Cardiac muscle cell (in vitro differentiated cells and primary cell): ENCODE measurements around the gene RPL28. TPM values are rescaled to one million over a fixed set of nuclear protein-coding genes. Genes with fewer than 3 reads are reported as not detected.
"Not testable (repeated sequence)": the region's sequence is repeated elsewhere in the genome, so short reads cannot be mapped to it uniquely, and the experiment has no call there.

ENCODE experiments used
- DNase-seq, 2 donors: peaks; one replicate each; pipeline versions ENCODE4 v3.0.0 to v3.0.0-alpha.2; 2010 to 2017; ENCODE audit warnings: low read depth in 1 of 2, low spot score in 1 of 2
- H3K27ac ChIP-seq: fragments of 200-600 bp; sonication (generic); 2 replicates; pipeline ENCODE4 v1.5.1; 2016
- H3K27me3 ChIP-seq: fragments of 200-600 bp; sonication (generic); 2 replicates; pipeline ENCODE4 v1.6.0; 2016; ENCODE audit warnings: control low read depth
- H3K36me3 ChIP-seq: fragments of 200-600 bp; sonication (generic); 2 replicates; pipeline ENCODE4 v1.5.1; 2016; ENCODE audit warnings: control low read depth
- H3K4me1 ChIP-seq: fragments of 200-600 bp; sonication (generic); 2 replicates; pipeline ENCODE4 v1.8.1; 2017; ENCODE audit warnings: low read depth, mild to moderate bottlenecking, mixed run types
- H3K4me3 ChIP-seq: fragments of 200-600 bp; sonication (generic); 2 replicates; pipeline ENCODE4 v1.5.1; 2016; ENCODE audit warnings: mild to moderate bottlenecking
- H3K9me3 ChIP-seq: fragments of 200-600 bp; sonication (generic); 2 replicates; pipeline ENCODE4 v1.5.1; 2017; ENCODE audit warnings: low read depth, mild to moderate bottlenecking, control low read depth
- CTCF ChIP-seq: IDR thresholded peaks from 2 replicates; pipeline ENCODE4 v1.5.1; 2012; ENCODE audit warnings: low read depth, mild to moderate bottlenecking, low read length
- polyA plus RNA-seq: library from polyadenylated mRNA; unstranded; fragments of >200 nt; fragmentation: Nextera tagmentation; extraction: Ambion mirVana; gene quantifications from 2 replicates; pipeline ENCODE4 v1.2.1, GENCODE V29; 2016
- total RNA-seq: library from RNA; depleted of rRNA; stranded (reverse); fragments of >200 nt; gene quantifications from 2 replicates; pipeline ENCODE4 v1.2.3, GENCODE V29; 2016

Gene RPL28
- total and polyA plus RNA-seq, 2 experiments from 2014 or later = 273 to 1,325 TPM

GRCh38 chr19:55392820-55393761, 7.4 kb downstream of the RPL28 start:
- peak in 1 of 2 donors; percentile 31 for DNase-seq
- H3K27ac ChIP-seq = no peak overlapping the region
- H3K4me1 ChIP-seq = no peaks in the 10 kb centered on the region
- H3K27me3 ChIP-seq = no peaks in the 10 kb centered on the region
- H3K4me3 ChIP-seq = no peak overlapping the region
- TF ChIP-seq CTCF = no peak
- peaks cover 18% of the 10 kb centered on the region for H3K36me3 ChIP-seq
- H3K9me3 ChIP-seq = no peaks in the 10 kb centered on the region

- Histone ChIP-seq H3K36me3 (peaks cover 25% of the 10 kb centered on the region), H3K9me3 (no peaks in the 10 kb centered on the region), H3K27ac (no peak overlapping the region), H3K4me1 (no peaks in the 10 kb centered on the region), H3K4me3 (no peak overlapping the region), H3K27me3 (no peaks in the 10 kb centered on the region)
- no peak for TF ChIP-seq CTCF
- DNase-seq = no peak
These were observed 12.6 kb downstream of the RPL28 start for GRCh38 chr19:55398200-55398925.

- Histone ChIP-seq H3K27me3 (no peaks in the 10 kb centered on the region), H3K4me1 (no peaks in the 10 kb centered on the region), H3K4me3 (no peak overlapping the region), H3K9me3 (no peaks in the 10 kb centered on the region), H3K27ac (peak overlapping the region; percentile 7), H3K36me3 (peaks cover 32% of the 10 kb centered on the region)
- TF ChIP-seq CTCF = no peak
- no peak for DNase-seq
These were observed 14.8 kb downstream of the RPL28 start for GRCh38 chr19:55400281-55401087.

GRCh38 chr19:55401390-55401789, 15.7 kb downstream of the RPL28 start:
- not testable (repeated sequence) for DNase-seq, H3K27me3 ChIP-seq, H3K4me1 ChIP-seq, H3K4me3 ChIP-seq, H3K27ac ChIP-seq, H3K9me3 ChIP-seq
- peaks cover 41% of the 10 kb centered on the region for H3K36me3 ChIP-seq

- H3K36me3 ChIP-seq = peaks cover 42% of the 10 kb centered on the region
- TF ChIP-seq CTCF = no peak
- no peaks in the 10 kb centered on the region for H3K27me3 ChIP-seq
- no peak overlapping the region for H3K4me3 ChIP-seq
- H3K4me1 ChIP-seq = no peaks in the 10 kb centered on the region
- H3K27ac ChIP-seq = peak overlapping the region; percentile 18
- H3K9me3 ChIP-seq = no peaks in the 10 kb centered on the region
- DNase-seq = no peak
These were observed 16.8 kb downstream of the RPL28 start for GRCh38 chr19:55402509-55402908.
